Stimulated activated naive CD4-positive, alpha-beta T cell treated with Interleukin-2 at 50 U/mL for 16 hours (primary cell): ENCODE measurements around the gene PDGFC.

ENCODE experiments used
- DNase-seq: peaks from one replicate; lab custom pipeline; 2025; lab: John Stamatoyannopoulos, UW

Gene PDGFC

DNA sequence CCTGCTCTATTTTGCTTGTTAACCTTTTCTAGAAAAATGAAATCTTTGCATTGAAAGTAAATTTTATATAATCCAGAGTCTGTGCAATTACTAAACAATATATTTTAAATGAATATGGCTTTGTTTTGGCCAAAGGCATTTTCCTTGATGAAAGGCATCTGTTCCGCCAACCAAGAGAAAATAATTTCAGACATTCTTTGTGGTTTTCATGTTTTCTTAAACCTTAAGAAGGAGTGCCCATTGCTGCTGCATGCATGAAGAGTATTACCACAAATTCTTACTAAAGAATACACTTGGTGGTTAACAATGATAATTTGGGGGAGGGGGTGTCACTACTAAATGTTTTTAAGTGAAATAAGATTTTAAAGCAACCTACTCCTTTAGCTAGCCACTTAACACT is 2.7 kb upstream of the PDGFC start:
- no peak for DNase-seq

DNA sequence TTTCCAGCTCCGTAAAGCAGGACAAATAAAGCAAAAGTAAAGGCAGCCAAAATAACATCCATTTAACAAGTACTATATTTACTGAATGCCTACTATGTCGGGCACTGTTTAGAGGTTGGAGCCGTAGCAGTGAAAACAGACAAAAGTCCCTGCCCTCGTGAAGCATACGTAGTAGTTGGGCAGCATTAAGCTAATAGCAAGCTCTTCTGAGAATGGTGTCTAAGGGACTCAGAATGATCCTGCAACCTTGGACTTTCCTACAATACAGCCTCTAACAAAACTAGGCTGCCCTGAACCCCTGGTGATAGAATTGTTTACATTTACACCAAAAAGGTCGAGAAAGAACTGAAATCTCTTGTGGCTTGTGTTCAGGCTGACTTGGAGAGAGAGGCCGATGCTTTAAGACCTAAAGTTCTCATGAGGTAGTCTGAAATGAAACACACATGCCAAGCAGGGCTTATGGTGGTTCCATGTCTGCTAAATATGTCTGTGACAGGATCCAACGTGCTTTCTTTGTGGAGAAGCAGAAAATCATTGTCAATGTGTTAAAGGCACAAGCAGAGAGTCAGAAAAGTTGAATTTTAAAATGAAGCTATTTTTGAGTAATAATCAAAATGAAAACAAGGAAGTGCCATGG is 898 bp upstream of the PDGFC start:
- no peak for DNase-seq

DNA sequence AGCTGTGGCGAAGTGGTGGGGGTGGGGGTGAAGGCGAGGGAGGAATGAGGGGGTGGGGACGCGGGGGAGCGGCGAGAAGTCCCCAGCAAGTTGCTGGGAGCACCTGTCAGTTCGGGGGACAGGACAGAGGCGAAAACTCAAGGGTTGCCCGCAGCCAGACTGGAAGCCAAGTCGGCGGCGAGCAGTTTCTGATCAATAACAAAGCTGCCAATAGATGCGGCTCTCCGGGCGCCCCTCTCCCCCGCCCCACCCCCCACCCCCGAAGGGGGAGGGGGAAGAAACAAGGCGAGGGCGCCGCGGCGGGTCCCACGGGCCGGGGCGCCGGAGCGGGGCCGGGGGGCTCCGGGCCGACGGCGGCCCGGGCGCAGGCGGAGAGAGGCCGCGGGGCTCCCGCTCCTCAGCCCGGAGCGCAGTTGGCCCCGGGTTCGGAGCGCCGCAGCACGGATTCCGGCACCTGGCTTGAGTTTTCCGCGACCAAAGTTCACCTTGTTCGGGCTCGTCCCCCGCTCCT is 379 bp downstream of the PDGFC start:
- no peak for DNase-seq

DNA sequence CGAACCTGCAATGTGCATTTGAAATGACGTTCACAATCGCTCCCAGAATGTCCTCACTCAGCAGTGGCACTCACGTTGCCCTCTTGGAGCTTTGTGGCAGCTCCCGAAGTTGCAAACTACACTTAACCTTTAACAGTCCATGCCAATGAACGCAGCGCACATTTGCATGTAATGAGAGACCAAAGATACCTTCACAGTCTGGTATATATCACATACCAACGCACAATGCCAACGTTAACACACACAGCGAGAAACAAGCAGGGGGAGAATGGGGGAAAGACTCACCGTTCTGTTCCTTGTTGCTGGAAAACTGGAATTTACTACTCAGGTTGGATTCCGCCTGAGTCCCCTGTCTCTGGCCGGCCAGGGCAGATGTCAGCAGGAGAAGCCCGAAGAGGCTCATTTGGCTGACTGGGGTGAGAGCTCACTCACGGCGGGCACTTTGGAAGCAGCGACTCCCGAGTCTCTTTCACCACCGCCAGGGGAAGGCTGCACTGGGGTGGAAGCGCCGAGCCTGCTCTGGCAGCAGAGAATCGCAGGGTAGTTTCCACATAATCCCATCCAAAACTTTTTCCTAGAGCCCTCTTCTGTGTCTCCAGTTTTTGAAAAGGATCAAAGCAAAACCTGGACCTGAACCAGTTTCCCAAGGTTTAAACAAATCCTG is 966 bp downstream of the PDGFC start:
- DNase-seq, result no peak

DNA sequence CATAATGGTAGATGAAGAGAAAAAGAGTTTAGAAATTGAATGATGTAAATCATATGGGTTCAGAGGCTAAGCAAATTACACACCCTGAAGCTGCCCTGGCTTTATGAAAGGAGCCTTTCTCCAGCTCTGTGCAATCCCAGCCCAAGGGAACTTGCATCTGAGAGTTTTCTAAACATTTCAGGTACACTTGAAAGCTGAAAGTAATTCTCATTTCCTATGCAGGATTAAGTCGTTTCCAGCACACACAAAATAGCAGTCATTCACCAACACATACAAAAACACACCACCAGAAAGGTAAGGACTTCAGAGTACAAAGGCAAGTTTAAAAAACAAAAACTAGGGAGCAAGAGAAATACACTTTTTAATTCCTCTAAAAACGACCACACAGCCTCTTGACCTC is 1.7 kb downstream of the PDGFC start:
- DNase-seq, result no peak

DNA sequence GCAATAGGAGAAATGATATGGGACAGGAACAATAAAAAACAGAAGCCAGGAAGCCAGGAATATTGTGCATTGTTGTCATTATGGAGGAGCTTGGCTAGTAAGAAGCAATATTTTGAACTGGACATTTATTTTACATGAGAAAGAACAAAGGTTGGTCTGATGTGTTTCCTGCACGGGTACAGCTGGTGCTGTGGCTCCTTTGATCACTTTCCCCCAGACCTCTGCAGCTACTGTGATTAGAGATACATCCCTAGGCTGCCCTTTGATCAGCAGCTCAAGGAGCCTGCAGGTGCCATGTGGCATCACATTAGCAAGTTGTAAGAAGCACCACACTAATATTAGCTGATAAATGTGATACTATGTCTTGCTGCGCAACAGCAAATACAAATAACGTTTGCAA is 2.5 kb downstream of the PDGFC start:
- DNase-seq, result no peak

DNA sequence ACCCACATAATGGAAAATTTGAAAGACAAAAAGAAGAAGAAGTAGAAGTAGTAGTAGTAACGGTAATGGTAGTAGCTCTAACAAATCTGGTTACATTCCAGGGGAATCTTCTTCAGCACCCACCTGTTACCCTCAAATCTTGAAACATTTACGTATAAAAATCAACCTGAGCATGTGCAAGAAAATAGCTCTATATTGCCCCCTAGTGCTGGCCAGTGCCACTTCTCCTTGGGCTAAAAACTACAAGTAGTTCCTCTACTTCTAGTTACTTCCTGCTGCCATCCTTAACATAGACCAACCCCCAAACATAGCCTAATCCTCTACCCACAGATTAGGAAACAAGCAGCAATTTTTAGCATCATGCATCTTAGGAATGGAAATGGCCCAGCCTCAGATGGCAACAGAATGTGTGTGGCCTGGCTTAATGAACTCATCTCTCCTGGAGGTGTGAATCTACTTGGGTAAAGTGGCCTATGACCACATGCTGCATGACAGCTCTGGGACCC is 3.1 kb downstream of the PDGFC start:
- no peak for DNase-seq

DNA sequence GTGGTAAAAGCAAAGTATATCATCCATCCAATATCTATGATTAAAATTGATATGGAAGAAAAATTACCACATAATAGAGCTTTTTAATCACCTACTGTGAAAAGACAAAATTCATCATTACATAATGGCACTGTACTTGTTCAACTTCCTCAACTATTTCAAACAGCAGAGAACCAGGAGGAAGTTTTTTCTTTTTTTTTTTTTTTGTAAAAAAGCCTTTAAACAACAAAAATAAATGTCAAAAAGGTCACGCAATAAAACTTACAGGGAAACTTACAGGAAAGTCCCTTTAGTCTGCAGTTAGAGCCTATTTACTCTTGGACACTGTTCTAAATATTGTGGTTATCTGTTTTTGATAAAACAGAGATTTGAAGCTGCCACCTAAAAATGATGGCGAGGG is 4.8 kb downstream of the PDGFC start:
- DNase-seq, result no peak

DNA sequence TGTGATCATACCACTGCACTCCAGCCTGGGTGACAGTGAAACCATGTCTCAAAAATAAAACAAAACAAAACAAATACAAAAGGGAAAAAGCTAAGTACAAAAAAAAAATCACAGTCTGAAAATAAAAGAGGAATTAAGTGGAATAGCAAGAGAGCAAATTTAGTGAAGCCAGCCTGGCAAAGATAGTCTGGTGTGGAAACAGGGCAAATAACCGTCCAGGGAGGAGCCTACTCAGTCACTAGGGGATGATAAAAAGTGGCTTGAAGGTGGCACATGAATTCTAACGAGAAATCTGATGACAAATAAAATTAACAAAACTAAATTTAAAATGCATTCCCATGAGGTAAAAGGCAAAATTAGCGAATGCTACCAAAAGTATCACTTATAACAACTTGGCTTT is 8.2 kb downstream of the PDGFC start:
- DNase-seq, result no peak

DNA sequence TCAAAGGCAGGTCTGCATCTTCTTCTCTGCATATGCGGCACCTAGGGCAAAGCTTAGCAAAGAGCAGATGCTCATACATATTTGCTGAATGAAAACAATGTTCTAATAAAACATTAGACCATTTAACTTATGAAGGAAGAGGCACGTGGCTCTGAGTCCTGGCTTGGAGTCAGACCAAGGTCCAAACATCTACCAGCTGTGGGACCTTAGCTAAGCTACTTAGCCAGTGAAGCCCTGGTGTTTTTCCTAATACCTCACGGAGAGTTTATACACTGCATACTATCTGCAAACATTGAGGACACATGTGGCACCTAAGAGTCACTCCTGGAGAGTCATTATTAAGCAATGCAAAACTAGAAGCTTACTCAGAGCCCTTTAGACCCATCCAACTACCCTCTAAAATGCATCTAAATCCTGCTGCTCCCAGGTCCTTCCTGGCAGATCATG is 9.0 kb downstream of the PDGFC start:
- no peak for DNase-seq

DNA sequence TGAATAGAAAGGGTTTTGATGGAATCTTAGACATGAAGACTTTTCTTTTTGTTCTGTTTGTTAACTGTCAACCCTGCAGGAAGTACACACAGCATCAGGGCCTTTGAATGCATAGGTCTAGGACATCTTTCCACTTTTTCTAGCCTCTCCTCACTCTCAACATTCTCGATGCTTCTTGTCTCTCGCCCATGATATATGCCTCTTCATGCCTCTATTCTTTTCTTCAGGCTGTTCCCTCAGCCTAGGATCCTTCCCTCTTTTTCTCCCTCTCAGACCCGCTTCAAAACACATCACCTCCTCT is 9.6 kb downstream of the PDGFC start:
- DNase-seq, result no peak

DNA sequence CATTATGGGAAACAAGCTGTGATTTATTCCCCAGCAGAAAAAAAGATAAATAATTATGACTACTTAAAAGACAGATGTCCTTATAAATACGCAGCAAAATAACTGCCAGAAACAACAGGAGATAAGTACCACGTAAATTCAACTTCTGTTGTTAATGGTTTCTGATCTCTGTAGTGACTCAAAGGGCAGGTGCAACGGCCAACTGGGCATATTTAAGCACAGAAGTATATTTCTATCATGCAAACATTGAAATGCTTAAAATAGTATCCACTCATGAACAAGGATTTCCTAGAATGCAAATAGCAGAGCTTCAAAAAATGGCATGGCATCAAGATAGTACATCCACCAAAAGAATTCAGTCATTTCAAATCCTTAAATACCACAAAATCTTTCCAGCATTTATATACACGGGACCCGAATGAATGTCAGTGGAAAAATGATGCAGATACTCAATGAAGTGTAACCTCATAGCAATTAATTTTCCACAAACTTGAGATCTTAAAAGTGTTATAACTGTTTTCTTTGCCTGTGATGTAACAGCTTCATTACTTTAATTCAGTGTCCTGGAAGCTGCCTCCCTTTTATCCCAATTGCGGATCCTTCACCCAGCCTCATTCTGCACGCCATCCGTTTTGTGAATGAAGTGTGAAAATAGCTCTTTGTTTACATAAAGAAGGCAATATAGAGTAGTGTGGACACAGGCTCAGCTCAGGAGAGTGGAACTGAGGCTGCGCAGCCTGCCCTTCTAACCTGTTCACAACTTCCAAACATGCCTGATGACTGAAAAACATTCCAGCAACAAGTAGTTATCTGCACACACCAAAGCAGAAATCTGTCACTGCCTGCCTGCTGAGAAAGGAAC is 10.2 kb downstream of the PDGFC start:
- DNase-seq, result no peak

DNA sequence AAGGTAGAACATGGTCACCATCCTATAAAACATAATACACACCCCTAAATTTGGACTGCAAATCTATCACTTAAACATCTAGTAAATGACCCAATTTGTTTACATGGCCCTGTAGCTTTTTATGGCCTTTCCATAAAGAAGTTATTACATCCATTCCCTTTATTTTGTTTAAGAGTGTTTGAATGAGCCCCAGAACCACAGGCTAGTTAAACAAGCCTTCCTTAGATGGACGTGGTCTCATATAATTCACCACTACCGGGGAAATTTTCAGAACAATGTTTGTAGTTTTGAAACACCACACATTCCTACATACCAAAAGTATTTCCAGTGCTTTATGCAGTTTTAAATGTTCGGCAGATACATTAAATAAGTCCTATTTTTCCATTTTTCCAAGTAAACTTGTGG is 12.3 kb downstream of the PDGFC start:
- no peak for DNase-seq

DNA sequence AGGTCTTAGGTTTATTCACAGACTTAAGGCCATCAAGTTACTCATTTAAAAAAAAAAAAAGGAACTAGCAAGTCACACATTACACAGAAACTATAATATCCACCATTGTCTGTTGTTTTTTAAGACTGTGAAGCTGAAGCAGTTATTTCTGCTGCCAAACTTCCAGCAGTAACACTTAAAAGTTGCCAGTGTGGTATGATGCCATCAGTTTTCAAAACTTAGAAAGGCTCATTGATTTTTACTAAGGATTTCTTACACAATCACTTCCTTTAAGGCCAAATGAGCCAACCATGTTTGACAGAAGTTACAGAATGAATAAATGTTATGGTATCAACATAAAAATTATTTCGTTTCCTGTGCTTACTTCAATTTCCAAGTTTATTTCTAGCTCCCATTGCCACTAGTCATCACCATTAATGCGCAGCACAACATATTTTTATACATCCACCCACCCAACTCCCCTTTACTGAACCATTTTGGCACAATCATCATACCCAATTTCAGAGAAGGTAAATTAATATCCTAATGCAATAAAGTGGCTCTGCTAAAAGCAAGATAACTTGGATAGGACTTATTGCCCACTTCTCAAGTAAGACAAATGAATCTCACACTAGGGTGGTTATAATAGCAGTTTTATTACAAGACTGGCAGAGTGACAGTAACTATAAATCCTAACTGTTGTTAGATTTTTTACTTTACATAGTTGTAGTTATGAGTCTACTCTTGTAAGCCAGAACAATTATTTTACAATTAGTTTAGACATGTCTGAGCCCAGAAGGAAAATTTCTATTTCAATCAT is 13.1 kb downstream of the PDGFC start:
- no peak for DNase-seq

DNA sequence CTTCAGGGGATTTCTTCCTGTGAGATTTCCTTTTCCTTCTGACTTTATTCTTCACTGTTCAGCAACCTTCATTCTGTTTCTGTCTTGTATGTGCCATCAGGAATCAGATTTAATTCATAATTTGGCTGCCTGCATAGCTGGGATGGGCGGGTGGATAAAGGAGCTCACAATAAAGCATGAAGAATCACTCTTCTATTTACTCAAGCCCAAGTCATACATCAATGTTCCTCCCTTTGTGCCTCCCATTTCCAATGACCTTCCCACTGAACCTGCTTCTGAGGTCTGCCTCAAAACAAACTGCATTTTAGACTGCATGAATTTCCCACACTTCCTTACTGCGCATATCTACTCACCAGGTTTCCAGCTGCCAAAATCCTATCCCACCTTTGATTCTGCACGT is 14.0 kb downstream of the PDGFC start:
- no peak for DNase-seq

DNA sequence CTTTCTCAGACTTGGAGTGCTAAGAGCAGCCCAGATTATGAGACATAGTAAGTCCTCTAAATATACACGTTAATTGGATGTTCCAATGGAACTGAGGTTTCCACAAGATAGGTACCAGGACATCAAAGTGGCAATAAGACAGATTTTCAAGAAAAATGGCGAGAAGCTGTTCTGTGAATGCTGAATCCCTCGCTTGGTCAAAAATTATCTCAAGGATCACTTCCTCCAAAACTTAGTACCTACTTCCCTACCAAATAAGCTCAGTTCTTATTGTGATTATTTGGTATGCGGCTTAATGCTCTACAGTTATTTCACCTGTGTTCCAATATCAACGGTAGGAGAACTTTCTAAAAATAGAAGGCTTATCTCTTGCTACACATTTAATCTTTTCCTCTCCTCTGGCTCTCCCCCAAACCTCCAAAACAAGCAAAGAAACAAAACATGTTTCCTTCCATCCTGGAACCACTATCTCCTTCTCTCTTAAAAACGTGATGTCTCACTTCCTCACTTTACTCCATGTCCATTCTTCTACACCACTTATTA is 14.7 kb downstream of the PDGFC start:
- DNase-seq, result no peak

DNA sequence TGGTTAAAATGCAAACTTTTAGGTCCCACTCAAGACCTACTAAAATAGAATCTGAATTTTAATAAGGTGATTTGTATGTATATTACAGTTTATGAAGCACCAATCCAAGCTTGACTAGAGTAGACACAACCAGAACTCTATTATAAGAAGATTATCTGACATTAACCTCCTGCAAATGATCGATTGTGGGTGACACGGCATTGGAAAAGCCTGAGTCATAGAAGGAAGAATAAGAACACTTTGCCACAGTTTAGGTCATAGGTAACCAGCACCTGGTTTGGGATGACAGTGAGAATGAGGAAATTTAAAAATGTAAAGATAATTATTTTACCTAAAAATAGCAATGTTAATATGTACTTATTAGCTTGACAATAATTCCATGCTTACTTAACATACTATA is 15.2 kb downstream of the PDGFC start:
- no peak for DNase-seq

DNA sequence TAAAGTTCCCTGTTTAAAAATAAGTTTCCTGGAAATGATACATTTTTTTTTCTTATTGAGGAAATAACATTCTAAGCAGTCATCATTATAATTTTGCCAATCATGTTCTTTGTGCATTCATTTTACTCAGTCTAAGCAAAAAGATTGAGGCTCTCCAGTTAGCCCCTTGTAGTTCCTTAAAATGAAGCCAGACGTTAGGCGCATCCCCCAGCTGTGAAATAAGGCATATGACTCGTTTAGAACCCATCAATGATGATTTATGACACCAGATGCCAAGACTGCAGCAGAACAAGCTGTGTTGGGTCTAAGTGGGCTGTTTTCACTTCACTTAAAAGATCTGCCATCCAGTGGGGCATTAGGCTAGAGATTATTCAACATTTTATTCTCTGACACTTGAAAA is 17.0 kb downstream of the PDGFC start:
- no peak for DNase-seq

DNA sequence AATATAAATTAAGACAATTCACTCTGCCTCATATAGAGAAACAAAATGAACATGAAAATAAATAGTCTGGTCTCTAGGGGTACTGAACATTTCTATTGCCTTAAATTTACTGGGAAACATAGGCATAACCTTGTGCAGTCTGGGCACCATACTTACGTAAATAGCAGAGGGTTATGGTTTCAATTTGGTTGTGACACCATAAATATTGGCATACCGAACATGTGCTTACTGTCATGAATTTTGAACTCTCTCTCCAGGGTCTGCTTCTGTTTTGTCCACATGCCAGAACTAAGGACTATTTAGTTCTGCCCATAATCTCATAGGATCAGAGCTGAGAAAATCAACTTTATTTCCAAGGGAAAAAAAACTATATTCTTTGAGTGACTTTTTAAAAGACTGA is 17.6 kb downstream of the PDGFC start:
- DNase-seq, result no peak

DNA sequence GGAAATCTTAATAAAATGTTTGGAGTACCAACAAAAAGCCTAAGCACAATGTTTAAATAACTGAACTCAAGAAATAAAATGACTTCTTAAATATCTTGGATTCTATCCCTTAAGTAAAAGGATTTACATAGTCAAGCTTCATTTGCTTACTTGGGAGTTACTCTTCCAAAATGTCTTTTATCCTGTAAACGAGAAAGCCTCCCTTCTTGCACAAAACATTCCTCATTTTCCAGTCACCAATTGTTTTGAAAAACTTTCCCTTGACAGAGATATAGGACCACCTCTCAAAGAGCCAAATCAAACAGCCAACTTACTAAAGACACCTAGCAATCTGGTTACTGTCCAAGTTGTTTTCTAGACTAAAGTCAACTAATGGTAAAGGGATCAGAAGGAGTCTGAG is 18.6 kb downstream of the PDGFC start:
- DNase-seq, result no peak

DNA sequence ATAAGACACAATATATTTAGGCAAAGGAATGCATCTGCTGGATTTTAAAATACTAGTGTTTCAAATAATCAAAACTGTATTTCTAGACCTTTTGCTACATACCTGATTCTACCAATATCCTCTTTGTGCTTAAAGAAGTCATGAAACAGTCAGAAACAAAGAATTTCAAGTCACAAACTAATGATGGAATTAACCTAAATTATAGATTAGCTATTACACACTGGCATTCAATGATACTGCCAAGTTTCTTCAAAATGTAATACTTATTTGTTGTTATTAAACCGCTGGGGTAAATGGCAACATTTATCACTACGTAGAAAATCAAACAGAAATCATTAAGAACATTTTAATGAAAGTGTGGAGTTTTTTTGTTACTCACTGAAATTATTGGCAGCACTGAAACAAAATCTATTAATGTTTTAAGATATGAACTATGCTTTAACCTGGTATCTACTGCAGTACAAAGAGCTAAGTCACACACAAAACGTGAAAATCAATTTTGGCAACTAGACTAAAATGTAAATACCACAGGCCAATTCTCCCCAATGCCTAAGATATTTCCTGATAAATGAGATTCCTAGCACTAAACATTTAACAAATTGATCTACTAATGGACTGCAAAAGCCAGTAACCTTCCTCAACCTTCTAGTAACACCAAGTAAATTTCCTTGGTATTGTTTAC is 19.4 kb downstream of the PDGFC start:
- no peak for DNase-seq
